ENCODE data around the gene B3GALNT1.
"Not testable (repeated sequence)": the region's sequence is repeated elsewhere in the genome, so short reads cannot be mapped to it uniquely, and the experiment has no call there.

Gene B3GALNT1

DNA sequence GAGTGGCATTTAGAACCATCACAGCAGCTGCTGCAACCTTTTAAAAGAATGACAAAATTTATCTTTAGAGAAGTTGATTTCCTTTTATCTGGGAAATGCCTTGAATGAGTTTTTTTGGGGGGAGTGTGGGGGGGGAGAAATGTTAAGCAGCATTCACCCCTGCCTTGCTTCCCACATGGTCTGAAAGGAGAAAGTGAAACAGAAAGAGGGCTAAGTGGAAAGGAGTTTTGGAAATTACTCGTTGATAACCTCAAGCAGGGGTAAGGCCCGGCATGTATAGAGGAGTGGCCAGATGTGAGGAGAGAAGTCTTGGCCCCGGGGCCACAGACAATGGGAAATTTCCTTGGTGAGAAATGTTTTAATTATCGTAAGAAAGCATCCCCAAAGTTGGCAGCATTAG, 23.5 kb downstream of the B3GALNT1 start:
- DNase-seq (ENCODE audit: low spot score): no peak

GRCh38 chr3:161073181-161073580, 32.0 kb downstream of the B3GALNT1 start:
- DNase-seq (ENCODE audit: low spot score): no peak

DNA sequence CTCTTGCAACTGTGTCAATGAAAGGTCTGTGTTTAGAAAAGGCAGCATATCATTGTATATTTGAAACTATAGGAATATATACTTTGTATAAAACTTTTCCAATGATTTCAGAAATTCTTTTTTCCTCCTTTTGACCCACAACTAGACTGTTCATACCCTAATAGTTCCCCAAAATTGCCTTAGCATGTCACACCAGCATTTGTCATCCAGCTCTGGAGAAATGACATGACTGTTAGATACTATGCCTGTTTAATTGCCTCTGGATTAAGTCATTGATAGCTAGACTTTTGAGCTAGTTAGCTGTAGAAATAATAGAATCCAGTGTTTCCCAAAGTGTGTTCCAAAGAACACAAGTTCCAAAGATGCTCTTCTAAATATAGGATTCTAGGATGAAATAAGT, 32.4 kb downstream of the B3GALNT1 start:
- DNase-seq (ENCODE audit: low spot score): no peak

DNA sequence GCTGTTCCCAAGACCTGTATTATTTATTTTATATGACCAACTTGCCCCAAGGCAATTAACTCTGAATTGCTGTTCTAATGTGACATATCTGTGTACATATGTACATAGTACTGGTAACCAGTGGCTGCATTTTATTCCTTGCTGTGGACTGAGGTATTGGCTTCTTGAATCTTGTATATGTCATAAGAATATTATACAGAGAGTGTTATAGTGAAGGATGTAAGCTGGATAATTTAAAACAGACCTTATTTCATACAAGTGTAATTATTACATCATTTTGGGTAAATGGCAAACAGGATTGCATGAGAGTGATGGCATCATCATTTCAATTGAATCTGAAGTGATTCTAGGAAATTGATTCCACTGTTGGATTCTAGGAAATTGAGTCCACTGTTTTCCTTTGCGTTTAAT, 32.9 kb downstream of the B3GALNT1 start:
- no peak for DNase-seq (ENCODE audit: low spot score)

GRCh38 chr3:161070980-161071663, 34.0 kb downstream of the B3GALNT1 start:
- DNase-seq (ENCODE audit: low spot score): no peak

- DNase-seq (ENCODE audit: low spot score): no peak
These were observed 34.8 kb downstream of the B3GALNT1 start for GRCh38 chr3:161070252-161070930.

DNA sequence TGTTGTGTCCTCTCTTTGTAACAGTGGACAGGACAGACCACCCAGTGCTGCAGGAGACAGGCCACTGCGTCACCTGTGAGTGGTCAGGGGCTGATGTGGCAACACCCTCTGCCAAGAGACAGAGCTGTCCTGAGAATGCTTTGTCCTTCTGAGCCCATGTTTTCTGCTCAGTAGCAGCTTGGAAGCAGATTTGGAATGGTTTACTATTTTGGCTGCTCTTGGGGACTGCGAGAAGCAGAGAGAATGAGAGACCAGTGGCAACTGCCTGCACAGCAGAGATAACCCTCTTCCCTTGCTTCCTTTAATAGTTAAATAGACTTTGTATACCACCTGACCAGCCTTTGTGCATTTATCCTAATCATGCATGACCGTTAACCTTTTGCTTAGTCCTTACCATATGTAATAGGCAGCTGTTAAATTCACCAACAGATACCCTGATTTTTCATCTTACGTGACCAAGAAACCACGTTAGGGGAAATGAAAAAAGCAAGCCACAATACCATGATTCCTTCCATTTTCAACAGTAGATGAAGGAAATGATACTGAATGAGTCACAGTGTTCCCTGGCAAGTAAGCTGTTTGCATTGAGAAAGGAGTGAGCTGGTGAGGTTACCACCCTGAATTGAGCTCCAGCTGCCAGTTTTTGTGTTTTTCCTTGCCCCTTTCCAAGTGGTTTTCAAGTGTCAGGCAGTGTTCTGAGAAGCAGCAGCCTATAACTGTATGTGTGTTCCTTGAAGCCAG, 35.5 kb downstream of the B3GALNT1 start:
- peak; percentile 59 for DNase-seq (ENCODE audit: low spot score)

- DNase-seq (ENCODE audit: low spot score): no peak
These were observed 37.8 kb downstream of the B3GALNT1 start for GRCh38 chr3:161067335-161067734.

- DNase-seq (ENCODE audit: low spot score): no peak
These were observed 38.2 kb downstream of the B3GALNT1 start for GRCh38 chr3:161066930-161067329.

DNA sequence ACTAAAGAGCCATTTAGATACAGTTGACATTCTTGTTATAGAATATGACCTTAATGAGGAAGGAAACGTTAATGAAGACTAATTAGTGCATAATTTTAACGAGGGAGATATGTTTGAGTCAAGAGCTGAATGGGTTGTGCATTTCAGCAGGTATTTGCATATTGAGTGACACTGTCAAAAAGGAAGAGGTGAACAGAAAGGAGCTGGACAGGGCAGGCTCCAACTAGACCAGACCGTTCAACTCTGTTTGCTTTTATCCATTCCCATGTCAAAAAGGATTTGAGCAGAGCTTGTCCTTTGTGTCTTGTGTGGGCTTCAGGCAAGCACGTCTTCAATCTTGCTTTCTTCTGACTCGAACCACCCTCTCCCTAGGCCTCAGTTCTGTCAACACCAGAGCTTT, 40.7 kb downstream of the B3GALNT1 start:
- DNase-seq (ENCODE audit: low spot score): no peak

- DNase-seq (ENCODE audit: low spot score): no peak
These were observed 50.1 kb downstream of the B3GALNT1 start for GRCh38 chr3:161054860-161055604.

- DNase-seq (ENCODE audit: low spot score): no peak
These were observed 53.3 kb downstream of the B3GALNT1 start for GRCh38 chr3:161051856-161052255.

GRCh38 chr3:161050935-161051334, 54.2 kb downstream of the B3GALNT1 start:
- no peak for DNase-seq (ENCODE audit: low spot score)

- DNase-seq (ENCODE audit: low spot score): no peak
These were observed 55.4 kb downstream of the B3GALNT1 start for GRCh38 chr3:161049683-161050248.

DNA sequence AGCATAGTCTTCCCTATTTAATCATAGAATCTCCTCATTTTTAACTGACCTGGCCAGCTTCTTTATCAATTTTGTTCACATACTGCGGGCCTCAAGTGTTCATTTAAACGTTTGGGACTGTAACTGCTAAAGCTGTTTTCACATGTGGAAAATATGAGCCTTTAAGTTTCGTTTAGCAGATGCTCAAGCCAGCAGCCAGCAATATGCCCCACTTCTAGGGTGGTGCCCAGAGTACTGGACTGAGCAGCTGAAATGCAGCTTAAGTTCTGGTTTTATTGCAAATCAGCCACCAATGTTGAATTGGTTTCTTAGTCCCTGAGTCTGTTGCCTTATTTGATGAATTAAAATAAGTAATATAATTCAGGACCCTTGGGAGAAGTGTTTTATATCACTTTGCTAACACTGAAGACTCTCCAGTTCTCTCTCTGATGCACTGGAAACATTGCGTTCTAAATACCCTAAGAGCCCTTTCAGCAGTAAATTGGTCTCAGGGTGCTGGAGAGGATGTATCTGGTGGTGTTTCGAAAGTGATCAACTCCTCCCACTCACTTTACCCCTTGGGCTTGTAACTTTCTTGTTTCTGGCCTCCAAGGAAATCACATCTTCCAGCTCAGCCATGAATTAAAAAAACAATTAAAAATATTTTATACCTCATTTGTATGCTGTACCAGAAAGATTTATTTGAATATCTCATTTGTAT, 61.7 kb downstream of the B3GALNT1 start:
- no peak for DNase-seq (ENCODE audit: low spot score)

DNA sequence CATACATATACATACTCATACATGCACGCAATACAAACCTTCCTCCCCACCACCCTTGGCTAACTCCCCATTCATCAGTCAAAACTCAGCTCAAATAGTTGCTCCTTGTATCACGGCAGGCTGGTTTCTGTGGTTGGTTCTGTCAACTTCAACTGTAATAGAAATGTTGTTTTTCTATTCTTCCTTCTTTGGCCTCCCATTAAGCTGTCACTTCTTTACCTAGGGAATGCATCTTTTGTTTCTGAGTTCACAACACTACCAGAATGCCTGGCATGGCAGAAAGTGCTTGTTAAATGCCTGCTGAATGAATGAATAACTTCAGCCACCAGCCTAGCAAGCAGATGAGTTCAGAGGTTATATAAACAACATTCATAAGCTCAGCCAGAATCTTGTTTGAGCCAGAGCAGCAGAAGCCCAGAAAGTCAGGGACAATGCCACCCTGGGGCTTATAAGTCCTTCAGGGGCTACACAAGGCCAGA, 63.1 kb downstream of the B3GALNT1 start:
- no peak for DNase-seq (ENCODE audit: low spot score)

- DNase-seq (ENCODE audit: low spot score): no peak
These were observed 66.4 kb downstream of the B3GALNT1 start for GRCh38 chr3:161038725-161039124.

DNA sequence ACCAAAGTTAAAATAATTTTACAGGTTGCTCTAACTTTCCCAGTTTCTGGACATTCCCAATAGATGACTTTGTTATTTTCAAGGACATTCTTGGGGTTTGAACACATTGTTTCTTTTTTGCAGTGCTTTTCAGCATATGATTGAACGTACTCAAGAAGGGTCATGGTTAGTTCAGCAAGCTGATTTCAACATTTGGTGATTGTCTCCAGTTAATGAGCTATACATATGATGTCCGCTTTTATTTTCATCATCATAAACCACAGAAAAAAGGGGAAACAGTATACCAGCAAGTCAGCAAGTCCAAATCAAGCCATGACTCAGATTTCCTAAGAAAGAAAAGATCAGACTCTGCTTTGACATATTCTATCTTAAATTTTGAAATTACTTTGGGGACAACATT, 69.4 kb downstream of the B3GALNT1 start:
- no peak for DNase-seq (ENCODE audit: low spot score)

- not testable (repeated sequence) for DNase-seq (ENCODE audit: low spot score)
These were observed 70.1 kb downstream of the B3GALNT1 start for GRCh38 chr3:161034913-161035550.
